ENCODE data around the gene C12orf75. TPM values are rescaled to one million over a fixed set of nuclear protein-coding genes. Genes with fewer than 3 reads are reported as not detected.
"Not testable (repeated sequence)": the region's sequence is repeated elsewhere in the genome, so short reads cannot be mapped to it uniquely, and the experiment has no call there.

C12orf75 gene
- total RNA-seq, 1 donor = 3.0 TPM

- DNase-seq (ENCODE audit: low read depth in 2 of 3, low spot score in 2 of 3) = no peak
Observed at GRCh38 chr12:105368047-105368646, 37.7 kb downstream of the C12orf75 start.

DNA sequence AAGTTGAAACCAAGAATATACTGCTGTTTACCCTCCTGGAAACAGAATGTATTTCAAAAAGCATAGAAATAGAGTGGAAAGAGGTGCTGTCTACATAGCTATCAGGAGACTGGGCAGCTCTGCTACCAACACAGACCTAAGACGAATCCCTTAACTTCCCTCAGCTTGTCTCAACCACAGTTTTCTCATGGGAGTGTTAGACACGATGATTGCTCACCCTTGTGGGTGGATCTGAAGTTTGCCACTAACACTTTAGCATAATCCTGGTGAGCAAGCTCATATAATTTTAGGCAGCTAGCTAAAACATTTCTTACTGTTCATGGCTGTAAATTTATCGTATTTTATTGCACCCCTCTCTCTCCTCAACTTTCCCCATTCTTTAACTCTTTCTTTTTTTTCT, 38.5 kb downstream of the C12orf75 start:
- DNase-seq (ENCODE audit: low read depth in 2 of 3, low spot score in 2 of 3) = no peak

- DNase-seq (ENCODE audit: low read depth in 2 of 3, low spot score in 2 of 3) = no peak
Observed at GRCh38 chr12:105374303-105374702, 43.8 kb downstream of the C12orf75 start.

GRCh38 chr12:105377077-105377476, 46.6 kb downstream of the C12orf75 start:
- DNase-seq (ENCODE audit: low read depth in 2 of 3, low spot score in 2 of 3) = no peak

GRCh38 chr12:105378911-105379310, 48.4 kb downstream of the C12orf75 start:
- no peak for DNase-seq (ENCODE audit: low read depth in 2 of 3, low spot score in 2 of 3)

GRCh38 chr12:105382771-105383622, 52.5 kb downstream of the C12orf75 start:
- peak; percentile 3 to 76 (median 42) for DNase-seq (ENCODE audit: low read depth in 2 of 3, low spot score in 2 of 3)

- no peak for DNase-seq (ENCODE audit: low read depth in 2 of 3, low spot score in 2 of 3)
Observed at GRCh38 chr12:105384220-105384619, 53.7 kb downstream of the C12orf75 start.

DNA sequence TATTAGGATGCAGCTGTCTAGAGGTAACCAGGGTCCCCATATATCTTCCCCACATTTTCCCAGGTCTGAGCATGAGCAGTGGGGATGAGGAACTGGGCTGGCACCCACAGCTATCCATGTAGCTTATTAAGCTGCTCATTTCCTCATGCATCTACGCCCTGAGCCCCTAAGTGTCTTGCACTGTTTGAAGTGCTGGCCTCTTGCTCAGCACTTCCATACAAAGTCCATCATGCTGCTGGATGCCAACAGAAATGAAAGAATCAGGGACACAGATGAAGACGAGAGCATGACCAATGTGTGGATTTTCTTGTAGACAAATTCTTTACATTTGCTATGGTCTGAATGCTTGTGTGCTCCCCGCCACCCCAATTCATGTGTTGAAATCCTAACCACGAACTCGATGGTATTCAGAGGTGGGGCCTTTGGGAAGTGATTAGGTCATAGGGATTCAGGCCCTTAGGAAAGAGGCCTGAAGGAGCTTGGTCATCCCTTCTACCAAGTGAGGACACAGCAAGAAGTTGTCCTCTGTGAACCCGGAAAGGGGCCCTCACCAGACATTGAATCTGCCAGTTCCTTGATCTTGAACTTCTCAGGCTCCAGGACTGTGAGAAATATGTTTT, 54.5 kb downstream of the C12orf75 start:
- no peak for DNase-seq (ENCODE audit: low read depth in 2 of 3, low spot score in 2 of 3)

- no peak for DNase-seq (ENCODE audit: low read depth in 2 of 3, low spot score in 2 of 3)
Observed at GRCh38 chr12:105386431-105386830, 55.9 kb downstream of the C12orf75 start.

DNA sequence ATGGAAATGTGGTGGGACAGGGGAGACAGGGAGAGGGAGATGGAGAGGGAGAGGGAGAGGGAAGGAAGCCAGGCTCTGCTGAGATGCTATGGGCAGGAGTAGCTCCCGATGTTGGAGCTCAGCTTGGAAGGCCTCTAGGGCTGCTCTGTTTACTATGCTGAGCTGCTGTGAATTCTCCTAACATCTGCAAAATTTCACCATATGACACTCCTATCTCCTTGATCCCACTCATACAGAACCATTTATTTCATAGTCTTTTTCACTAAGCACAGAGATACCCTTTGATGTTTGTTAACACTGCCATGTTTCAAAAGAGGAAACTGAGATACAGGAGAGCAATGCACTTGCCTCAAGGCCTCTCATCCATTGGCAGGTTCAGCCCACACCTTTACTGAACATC, 60.7 kb downstream of the C12orf75 start:
- DNase-seq (ENCODE audit: low read depth in 2 of 3, low spot score in 2 of 3) = no peak

- peak in 1 of 3 donors; percentile 6 for DNase-seq (ENCODE audit: low read depth in 2 of 3, low spot score in 2 of 3)
Observed at GRCh38 chr12:105393587-105393986, 63.1 kb downstream of the C12orf75 start.

DNA sequence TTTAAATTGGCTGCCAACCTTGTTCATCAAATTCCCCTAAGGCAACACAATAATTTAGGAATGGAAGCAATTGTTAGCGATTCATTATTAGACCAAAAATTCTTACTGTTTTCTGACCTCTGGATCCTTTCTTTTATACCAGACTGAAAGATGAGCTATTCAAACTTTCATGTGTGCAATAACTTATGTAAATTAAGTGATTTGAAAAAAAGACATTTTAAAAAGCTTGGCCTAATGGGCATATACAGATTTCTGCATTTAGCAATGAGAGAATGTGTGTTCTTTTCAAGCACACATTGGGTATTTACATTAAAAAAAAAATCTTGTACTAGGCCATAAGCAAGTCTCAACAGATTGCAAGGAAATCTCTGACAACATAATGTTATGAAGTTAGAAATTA, 65.5 kb downstream of the C12orf75 start:
- no peak for DNase-seq (ENCODE audit: low read depth in 2 of 3, low spot score in 2 of 3)

- DNase-seq (ENCODE audit: low read depth in 2 of 3, low spot score in 2 of 3) = no peak
Observed at GRCh38 chr12:105396983-105397382, 66.5 kb downstream of the C12orf75 start.

DNA sequence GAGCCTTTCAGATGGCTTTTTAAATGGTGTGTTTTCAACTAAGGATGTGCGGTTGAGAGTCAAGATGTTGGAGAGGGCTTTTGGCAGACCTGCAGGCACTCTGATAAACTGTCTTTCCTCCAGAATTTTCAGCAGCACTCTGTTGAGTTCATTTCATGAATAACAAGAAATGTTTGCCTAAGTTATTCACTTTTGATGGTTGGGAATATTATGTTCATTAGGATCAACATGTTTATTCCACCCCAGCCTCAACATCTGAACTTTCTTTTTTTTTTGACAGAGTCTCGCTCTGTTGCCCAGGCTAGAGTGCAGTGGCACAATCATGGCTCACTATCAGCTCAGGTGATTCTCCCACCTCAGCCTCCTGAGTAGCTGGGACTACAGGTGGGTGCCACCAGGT, 68.4 kb downstream of the C12orf75 start:
- DNase-seq (ENCODE audit: low read depth in 2 of 3, low spot score in 2 of 3) = no peak

- DNase-seq (ENCODE audit: low read depth in 2 of 3, low spot score in 2 of 3) = no peak
Observed at GRCh38 chr12:105399428-105400081, 69.1 kb downstream of the C12orf75 start.

- no peak for DNase-seq (ENCODE audit: low read depth in 2 of 3, low spot score in 2 of 3)
Observed at GRCh38 chr12:105400227-105400626, 69.7 kb downstream of the C12orf75 start.

DNA sequence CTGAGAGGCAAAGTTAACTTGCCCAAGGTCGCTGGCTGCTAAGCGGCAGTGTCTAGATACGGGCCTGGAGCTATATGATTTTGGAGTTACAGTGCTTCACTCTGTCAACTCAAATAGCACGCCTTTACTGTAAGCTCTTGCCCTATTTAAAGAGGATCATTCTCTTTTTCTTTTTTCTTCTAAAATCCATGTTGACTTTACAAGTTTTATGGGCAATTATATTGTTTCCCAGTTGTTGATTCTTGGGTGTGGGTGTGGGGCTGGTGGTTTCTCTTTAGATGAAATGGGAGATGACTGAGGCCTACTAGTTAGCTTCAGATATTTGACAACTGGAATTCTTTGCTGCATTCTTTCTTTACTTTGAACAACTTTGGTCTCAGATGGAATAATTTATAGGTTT, 70.7 kb downstream of the C12orf75 start:
- no peak for DNase-seq (ENCODE audit: low read depth in 2 of 3, low spot score in 2 of 3)

- no peak for DNase-seq (ENCODE audit: low read depth in 2 of 3, low spot score in 2 of 3)
Observed at GRCh38 chr12:105402366-105402765, 71.9 kb downstream of the C12orf75 start.

DNA sequence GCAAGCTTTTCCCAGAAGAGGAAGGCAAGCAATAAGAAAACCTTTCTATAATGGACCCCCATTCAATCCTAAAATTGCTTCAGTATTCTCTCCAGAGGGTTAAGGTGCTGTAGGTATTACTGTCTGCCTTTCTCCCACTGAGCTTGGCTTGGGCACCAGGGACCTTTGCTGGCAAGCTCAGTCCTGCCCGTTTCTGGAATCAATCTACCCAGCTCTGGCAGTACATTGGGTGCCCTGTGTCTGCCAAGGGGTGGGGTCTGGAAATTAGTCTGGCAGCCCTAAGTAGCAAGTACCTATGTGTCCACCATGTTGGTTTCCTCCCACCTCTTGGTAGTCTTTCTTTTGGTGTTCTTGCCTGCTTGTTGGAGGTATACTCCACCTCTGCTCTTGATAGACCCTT, 72.6 kb downstream of the C12orf75 start:
- DNase-seq (ENCODE audit: low read depth in 2 of 3, low spot score in 2 of 3) = no peak

GRCh38 chr12:105404134-105404533, 73.6 kb downstream of the C12orf75 start:
- not testable (repeated sequence) for DNase-seq (ENCODE audit: low read depth in 2 of 3, low spot score in 2 of 3)

DNA sequence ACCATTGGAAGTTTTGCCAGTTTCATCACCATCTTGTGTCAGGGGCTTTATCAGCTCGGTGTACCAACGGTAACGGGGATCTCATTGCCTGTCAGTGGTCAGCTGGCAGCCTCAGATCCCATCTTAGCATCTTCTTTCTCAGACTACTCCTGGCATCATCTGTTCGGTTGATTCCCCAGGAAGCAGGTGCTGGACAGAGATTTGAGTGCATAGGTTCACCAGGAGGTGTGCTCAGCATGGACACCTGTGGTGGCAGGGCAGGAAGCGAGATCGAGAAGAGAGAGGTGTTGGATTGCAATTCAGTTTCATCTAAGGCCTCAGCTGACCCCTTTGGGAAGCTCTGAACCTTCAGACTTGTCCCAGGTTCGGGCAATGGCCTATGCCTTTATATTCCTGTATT, 76.0 kb downstream of the C12orf75 start:
- DNase-seq (ENCODE audit: low read depth in 2 of 3, low spot score in 2 of 3) = no peak

Data from hematopoietic multipotent progenitor cell (in vitro differentiated cells).